DND-41 (cell line): ENCODE results near the gene BMP7.

Experiments used
- ATAC-seq: fragments of 200-7000 bp; cut with Tn5 transposase; 3 replicates; pipeline ENCODE4 v1.9.1; 2021; ENCODE audit warnings: low read depth; ENCODE audit not compliant: insufficient read depth
- DNase-seq: peaks from one replicate; pipeline ENCODE4 v3.0.0-alpha.2; 2020
- H2AFZ ChIP-seq: 2 replicates; pipeline ENCODE4 v1.6.0; 2012; ENCODE audit warnings: low read depth, low read length
- H3K27ac ChIP-seq: 2 replicates; pipeline ENCODE4 v1.5.1; 2012; ENCODE audit warnings: low read length, inconsistent platforms
- H3K27me3 ChIP-seq: fragments of 200-600 bp; sonication (generic); 2 replicates; pipeline ENCODE4 v1.6.0; 2012; ENCODE audit warnings: low read length, mild to moderate bottlenecking, inconsistent platforms; ENCODE audit not compliant: insufficient read depth, poor library complexity
- H3K36me3 ChIP-seq: 2 replicates; pipeline ENCODE4 v1.5.1; 2012; ENCODE audit warnings: low read length, inconsistent platforms; ENCODE audit not compliant: insufficient read depth
- H3K4me1 ChIP-seq: 2 replicates; pipeline ENCODE4 v1.5.1; 2012; ENCODE audit warnings: mild to moderate bottlenecking, low read length; ENCODE audit not compliant: insufficient read depth
- H3K4me2 ChIP-seq: 2 replicates; pipeline ENCODE4 v1.6.0; 2012; ENCODE audit warnings: mild to moderate bottlenecking, moderate library complexity, low read length, inconsistent platforms; ENCODE audit not compliant: insufficient read depth
- H3K4me3 ChIP-seq, 2 experiments: fragments of 200-600 bp in 1 of 2; shearing (Covaris generic) in 1 of 2; 2 replicates each; pipeline ENCODE4 v1.5.1; 2012 to 2016; ENCODE audit warnings: inconsistent platforms in 2 of 2, low read length in 2 of 2, mild to moderate bottlenecking in 2 of 2, low read depth in 1 of 2, moderate library complexity in 1 of 2
- H3K79me2 ChIP-seq: 2 replicates; pipeline ENCODE4 v1.6.0; 2012; ENCODE audit warnings: low read length, inconsistent platforms; ENCODE audit not compliant: insufficient read depth
- H3K9ac ChIP-seq: 2 replicates; pipeline ENCODE4 v1.6.0; 2012; ENCODE audit warnings: low read depth, mild to moderate bottlenecking, inconsistent platforms, low read length, moderate library complexity
- H3K9me3 ChIP-seq: 2 replicates; pipeline ENCODE4 v1.5.1; 2012; ENCODE audit warnings: low read length, moderate library complexity, mild to moderate bottlenecking, inconsistent platforms; ENCODE audit not compliant: insufficient read depth, severe bottlenecking
- H4K20me1 ChIP-seq: 2 replicates; pipeline ENCODE4 v1.6.0; 2012; ENCODE audit warnings: low read length; ENCODE audit not compliant: insufficient read depth
- EZH2 ChIP-seq: IDR thresholded peaks from 3 replicates; pipeline ENCODE4 v1.6.1; 2012; ENCODE audit warnings: borderline replicate concordance, low read depth, mild to moderate bottlenecking, moderate library complexity, low read length, inconsistent platforms; ENCODE audit not compliant: severe bottlenecking
- TF ChIP-seq, protein P1 (sequence below): IDR thresholded peaks from 2 replicates; pipeline ENCODE4 v1.5.1; 2012; ENCODE audit warnings: borderline replicate concordance, low read length, moderate library complexity, mild to moderate bottlenecking; ENCODE audit not compliant: poor library complexity, severe bottlenecking; ENCODE audit errors: extremely low read depth

Gene BMP7

GRCh38 chr20:57130160-57130772, 136.2 kb downstream of the BMP7 start:
- DNase-seq (no peak), ATAC-seq (no peak)
- Histone ChIP-seq H4K20me1 (no peaks in the 10 kb centered on the region; the same call in 1 of the 2 replicates), H3K9ac (no peak overlapping the region), H3K4me1 (no peaks in the 10 kb centered on the region), H3K27ac (no peak overlapping the region), H3K4me3 (no peak overlapping the region), H3K27me3 (peaks cover 3% of the 10 kb centered on the region), H2AFZ (no peak overlapping the region), H3K9me3 (no peaks in the 10 kb centered on the region), H3K36me3 (no peaks in the 10 kb centered on the region), H3K4me2 (no peak overlapping the region), H3K79me2 (no peaks in the 10 kb centered on the region)
- TF ChIP-seq, protein P1, sequence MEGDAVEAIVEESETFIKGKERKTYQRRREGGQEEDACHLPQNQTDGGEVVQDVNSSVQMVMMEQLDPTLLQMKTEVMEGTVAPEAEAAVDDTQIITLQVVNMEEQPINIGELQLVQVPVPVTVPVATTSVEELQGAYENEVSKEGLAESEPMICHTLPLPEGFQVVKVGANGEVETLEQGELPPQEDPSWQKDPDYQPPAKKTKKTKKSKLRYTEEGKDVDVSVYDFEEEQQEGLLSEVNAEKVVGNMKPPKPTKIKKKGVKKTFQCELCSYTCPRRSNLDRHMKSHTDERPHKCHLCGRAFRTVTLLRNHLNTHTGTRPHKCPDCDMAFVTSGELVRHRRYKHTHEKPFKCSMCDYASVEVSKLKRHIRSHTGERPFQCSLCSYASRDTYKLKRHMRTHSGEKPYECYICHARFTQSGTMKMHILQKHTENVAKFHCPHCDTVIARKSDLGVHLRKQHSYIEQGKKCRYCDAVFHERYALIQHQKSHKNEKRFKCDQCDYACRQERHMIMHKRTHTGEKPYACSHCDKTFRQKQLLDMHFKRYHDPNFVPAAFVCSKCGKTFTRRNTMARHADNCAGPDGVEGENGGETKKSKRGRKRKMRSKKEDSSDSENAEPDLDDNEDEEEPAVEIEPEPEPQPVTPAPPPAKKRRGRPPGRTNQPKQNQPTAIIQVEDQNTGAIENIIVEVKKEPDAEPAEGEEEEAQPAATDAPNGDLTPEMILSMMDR: no peak
- no peak for TF ChIP-seq EZH2

GRCh38 chr20:57129303-57129702, 137.1 kb downstream of the BMP7 start:
- no peaks in the 10 kb centered on the region for H3K36me3 ChIP-seq
- H3K4me2 ChIP-seq: no peak overlapping the region
- no peak overlapping the region for H3K9ac ChIP-seq
- no peaks in the 10 kb centered on the region for H3K4me1 ChIP-seq
- no peaks in the 10 kb centered on the region for H4K20me1 ChIP-seq
- ATAC-seq (no peak), DNase-seq (no peak)
- no peak for TF ChIP-seq EZH2
- TF ChIP-seq, protein P1: no peak
- H3K79me2 ChIP-seq: no peaks in the 10 kb centered on the region
- no peak overlapping the region for H3K4me3 ChIP-seq
- peaks cover 3% of the 10 kb centered on the region for H3K27me3 ChIP-seq
- H3K9me3 ChIP-seq: no peaks in the 10 kb centered on the region
- no peak overlapping the region for H2AFZ ChIP-seq
- H3K27ac ChIP-seq: no peak overlapping the region

GRCh38 chr20:57128044-57128757, 138.2 kb downstream of the BMP7 start:
- no peak for TF ChIP-seq EZH2
- TF ChIP-seq, protein P1: no peak
- H3K9ac ChIP-seq: no peak overlapping the region
- no peaks in the 10 kb centered on the region for H3K4me1 ChIP-seq
- ATAC-seq (no peak), DNase-seq (no peak)
- no peaks in the 10 kb centered on the region for H3K36me3 ChIP-seq
- H2AFZ ChIP-seq: no peak overlapping the region
- H3K4me3 ChIP-seq: no peak overlapping the region
- peaks cover 3% of the 10 kb centered on the region for H3K27me3 ChIP-seq
- no peak overlapping the region for H3K4me2 ChIP-seq
- H4K20me1 ChIP-seq: no peaks in the 10 kb centered on the region
- H3K9me3 ChIP-seq: no peaks in the 10 kb centered on the region
- no peak overlapping the region for H3K27ac ChIP-seq
- no peaks in the 10 kb centered on the region for H3K79me2 ChIP-seq
